CD4-positive, alpha-beta T cell treated with Interleukin-4 for 4 hours (primary cell): Measurements from ENCODE around the gene ARHGEF7.

ENCODE experiments used
- DNase-seq: peaks from one replicate; pipeline ENCODE4 v3.0.0-alpha.2; 2020

The ARHGEF7 gene

DNA sequence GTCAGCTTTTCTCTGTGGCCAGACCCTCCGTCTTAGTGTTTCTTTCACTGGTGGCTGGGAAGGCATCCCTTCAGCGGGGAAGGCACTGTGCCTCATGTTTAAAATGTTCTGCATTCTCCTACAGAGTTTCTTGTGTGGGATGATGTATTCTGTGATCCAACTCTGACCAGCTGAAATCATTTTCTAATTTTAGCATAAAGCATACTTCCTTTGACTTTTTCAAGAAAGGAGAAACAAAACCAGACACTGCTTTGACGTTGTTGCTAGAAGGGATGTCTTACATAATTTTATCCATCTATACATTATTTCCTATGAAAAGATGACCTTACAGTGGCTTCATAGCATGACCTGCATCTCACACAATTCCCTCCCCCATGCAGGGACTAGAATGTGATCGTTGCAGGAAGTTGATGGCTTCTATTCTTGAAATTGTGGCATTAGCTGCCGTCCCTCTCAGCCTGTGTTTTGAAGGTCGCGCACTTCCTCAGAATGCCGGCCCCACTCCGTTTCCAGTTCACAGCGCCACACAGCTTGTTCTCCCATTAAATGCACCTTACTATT lies 166.7 kb downstream of the ARHGEF7 start:
- DNase-seq: no peak

DNA sequence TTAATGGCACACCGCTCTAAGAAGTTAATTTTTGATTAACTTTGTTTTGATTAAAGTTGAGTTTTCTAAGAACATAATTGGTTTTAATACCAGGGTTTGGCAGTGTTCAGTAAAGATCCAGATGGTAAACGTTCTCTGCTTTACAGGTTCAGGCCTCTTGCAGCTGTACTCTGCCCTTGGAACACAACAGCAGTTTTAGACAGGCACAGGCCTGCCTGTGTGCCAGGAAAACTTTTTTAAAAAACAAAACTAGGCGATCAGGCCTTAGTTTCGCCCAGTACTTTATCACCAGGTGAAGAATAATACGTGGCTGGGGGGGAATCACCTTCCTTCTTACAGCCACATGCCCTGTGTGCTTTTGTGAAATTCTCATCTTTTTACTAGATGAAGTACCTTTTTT lies 167.3 kb downstream of the ARHGEF7 start:
- DNase-seq: no peak

DNA sequence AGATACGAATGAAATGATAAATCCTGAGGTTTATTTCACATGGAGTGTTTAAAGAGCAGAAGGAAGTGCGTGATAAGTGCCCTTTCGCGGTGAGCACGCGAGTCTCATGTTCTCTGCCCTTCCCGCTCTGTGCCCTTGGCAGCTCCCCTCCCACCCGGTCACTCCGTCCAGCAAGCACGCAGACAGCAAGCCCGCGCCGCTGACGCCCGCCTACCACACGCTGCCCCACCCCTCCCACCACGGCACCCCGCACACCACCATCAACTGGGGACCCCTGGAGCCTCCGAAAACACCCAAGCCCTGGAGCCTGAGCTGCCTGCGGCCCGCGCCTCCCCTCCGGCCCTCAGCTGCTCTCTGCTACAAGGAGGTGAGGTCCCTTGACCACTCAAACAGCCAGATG lies 167.9 kb downstream of the ARHGEF7 start:
- no peak for DNase-seq

DNA sequence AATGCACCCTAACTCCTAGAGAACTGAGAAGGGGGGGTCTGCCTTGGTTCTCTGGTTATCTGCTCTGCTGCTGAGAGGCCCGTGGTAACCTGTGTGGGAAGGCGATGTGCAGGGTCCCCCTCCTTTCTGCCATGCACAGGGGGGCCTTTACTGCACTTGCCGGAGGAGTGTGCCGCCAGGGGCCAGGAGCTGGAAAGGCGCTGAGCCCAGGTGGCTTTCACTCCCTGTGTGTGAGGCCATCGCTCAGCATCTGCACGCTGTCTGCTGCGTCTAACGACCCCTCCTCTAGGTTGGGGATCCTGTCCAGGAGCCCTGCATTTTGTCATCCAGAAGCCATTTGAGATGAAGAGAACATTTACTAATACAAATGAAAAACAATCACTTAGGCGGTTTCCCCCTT lies 168.3 kb downstream of the ARHGEF7 start:
- DNase-seq: no peak

DNA sequence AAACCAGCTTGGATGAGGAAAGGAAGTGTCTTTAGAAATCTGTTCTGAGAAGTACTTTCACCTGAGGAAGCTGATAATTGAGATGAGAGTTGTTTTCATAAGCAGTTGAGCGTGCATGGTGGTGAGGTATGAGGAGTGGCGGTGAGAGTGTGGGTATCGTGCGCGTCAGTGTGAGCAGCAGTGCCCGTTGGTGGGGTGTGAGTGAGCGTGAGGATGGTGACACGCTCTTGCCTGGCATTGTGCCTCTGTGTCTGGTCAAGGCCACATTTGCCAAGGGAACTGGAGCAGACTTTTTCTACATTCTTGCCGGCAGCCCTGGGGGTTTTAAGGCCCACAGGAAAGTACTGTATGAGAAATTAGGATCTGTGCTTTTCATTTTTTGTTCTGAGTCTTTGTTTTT lies 168.9 kb downstream of the ARHGEF7 start:
- DNase-seq: no peak

DNA sequence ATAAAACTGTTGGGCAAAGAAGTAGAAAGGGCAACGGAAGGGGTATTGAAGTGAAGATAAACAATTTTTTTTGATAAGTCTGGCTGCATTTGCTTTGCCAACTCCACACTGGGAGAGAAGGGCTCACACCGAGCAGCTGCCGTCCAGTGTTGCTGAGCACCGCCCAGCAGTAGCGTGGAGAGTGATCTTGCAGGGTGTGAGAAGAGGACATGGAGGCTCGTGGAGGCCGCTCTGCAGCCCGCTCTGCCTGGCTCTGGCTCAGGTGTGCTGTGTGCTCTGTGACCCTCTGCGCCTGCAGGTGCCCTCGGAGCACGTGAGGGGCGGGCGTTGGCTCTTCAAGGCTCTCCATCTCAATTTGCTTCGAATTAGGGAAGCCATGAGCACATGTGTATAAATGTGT lies 169.5 kb downstream of the ARHGEF7 start:
- no peak for DNase-seq

DNA sequence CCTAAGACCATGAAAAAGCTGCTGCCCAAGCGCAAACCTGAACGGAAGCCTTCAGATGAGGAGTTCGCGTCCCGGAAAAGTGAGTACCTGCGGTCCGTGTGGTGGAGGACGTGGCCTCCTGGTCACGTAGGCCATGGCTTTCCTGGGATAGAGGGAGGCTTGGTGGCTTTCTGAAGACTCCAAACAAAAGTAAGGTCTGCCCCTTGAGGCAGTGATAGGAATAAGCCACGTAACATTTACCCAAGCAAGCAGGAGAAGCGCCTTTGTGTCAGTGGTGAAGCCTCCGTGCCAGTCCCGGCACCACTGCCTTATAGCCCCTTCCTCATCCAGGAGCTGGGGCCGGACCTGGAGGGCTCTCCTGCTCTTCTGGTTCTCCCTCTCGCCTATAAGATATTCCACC lies 171.1 kb downstream of the ARHGEF7 start:
- no peak for DNase-seq

DNA sequence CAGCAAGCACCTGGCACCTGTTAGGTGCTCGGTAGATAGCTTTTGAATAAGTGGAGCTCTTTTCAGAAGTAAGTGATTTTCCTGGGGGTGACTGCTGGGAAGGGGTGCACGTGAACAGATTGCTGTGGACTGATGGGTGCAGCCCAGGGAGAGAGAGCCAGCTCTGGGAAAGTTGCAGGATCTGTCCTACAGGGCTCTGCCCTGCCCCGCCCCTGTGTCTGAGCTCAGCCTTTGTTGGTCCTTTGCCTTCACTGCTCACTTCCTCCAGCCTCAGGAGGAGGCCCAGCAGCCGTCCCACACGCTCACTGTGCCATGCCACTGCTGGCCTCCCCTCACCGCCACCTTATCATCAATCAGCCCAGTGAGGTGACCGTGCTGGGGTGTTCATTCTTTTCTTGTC lies 171.6 kb downstream of the ARHGEF7 start:
- no peak for DNase-seq

DNA sequence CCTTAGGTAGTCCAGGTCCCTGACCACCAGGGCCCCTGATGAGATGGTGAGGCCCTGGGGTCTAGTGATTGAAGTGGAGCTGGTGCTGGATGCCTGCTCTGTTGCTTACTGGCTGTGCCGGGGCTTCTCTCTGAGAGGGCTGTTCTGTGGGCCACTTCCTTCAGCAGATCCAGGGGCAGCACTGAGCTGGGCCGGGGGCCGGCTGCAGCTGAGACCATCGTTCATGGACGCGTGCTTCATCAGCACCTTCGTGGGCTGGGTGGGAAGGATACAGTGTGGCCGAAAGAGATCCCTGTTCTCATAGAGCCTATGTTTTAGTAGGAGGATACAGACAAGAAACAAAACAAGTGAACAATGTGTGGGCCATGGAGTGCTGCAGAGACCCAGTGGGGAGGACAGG lies 172.1 kb downstream of the ARHGEF7 start:
- no peak for DNase-seq

DNA sequence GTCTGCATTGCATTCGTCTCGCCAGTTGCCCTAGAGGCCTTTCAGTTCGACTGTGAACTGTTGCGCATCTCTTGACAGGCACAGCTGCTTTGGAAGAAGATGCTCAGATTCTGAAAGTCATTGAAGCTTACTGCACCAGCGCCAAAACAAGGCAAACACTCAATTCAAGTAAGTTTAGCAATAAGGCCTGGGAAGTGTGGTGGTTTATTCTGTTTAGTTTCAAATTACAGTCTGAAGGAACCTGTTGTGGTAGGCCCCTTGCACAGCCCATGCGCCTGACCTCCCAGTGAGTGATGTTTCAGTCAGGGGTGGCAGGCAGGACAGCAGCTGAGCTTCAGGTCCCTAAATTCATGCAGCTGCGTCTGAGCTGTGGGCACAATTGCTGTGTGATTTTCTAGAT lies 173.2 kb downstream of the ARHGEF7 start:
- no peak for DNase-seq

DNA sequence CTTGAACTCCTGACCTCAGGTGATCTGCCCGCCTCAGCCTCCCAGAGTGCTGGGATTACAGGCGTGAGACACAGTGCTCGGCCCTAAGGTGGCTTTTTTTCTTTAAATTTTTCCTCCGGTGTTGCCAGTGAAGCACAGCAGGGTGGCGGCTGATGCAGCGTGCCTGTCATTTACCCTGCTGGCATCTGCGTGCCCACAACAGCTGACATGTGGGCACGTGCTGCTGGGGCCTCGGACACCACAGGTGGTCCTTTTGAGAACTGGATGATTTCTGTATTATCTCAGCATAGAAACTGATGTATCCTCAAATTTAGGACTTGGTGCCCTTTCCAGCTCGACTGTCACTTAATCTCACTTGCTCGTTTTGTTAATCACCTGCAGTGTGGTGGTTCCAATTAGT lies 174.1 kb downstream of the ARHGEF7 start:
- no peak for DNase-seq

DNA sequence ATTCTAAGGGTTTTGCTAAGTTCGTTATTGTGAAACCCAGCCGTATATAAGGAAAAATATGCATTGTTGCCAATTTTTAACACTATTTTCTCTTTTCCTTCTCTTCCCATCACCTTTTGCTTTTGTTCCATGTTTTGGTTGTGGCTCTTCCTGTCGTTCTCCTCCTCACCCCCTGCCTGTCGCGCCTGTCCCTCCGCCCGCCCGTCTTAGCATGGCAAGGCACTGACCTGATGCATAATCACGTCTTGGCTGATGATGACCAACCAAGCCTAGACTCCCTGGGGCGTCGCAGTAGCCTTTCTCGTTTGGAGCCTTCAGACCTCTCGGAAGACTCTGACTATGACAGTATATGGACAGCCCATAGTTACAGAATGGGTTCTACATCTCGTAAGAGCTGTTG lies 176.8 kb downstream of the ARHGEF7 start:
- DNase-seq: no peak

DNA sequence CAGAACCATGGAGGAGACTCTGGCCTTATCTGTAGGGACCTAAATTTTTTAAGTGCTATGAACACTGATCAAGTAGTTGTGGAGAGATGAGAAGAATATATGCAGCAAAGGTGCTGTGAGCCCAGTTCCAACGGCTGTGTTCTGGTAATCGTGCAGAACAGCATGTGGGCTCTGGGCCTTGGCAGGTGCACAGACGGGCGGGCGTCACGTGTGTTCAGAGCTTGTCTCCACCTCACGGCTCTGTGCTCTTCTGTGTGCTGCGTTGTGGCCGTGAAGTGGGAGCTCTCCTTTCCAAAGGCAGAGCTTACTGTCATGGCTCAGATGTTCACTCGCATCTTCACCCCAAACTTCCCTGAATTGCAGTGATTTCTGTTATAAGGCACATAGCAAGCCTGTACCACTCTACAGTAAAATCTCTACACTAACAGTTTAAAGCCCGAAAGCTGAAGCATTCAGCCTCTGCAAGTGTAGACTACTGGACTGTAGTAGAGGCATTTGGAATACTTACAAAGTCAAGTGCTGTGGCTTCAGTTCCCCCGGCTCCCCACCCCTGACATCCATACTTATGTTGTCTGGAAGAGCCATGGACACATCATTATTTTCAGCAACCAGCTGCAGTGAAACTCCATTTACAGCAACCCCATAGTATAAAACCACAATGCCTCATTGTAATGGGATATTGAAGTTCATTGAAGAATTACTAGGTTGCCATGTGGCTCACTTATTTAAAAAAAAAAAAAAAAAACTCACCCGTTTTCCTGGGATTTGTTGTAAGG lies 177.8 kb downstream of the ARHGEF7 start:
- DNase-seq: no peak

DNA sequence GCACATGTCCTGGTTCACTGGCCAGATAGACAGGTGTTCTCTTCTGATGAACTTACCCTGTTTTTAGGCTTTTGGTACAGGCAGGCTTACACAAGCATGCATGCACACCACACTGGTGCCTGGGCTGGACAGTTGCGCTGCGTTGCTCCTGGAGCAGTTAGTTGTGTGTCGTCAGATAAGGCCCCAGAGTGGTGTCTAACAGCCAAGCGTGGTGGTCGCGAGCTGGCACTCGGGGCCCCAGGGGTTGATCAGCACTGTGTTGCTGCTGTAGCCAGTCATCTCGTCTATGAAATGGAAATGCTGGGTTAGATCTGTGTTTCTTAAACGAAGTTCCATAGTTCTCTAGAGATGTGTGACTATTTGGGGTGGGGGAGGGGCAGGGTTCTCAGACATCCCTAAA lies 180.8 kb downstream of the ARHGEF7 start:
- no peak for DNase-seq

DNA sequence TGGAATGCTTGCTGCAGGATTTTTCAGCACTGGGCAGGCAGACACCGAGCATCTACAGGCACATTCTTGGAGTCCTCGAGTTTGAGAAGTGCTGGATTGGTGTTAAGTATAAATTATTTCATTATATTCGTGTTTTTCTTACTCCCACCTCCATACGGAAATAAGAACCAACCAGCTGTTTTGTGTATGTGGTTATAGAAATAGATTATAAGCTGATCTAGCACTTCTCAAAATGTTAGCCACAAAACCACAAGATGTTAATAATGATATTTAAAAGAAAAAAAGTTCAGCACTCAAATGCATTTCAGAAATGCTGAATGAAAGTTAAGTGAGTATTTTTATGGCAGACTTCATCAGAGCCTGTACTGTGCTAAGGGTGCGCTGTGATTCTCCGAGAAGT lies 181.3 kb downstream of the ARHGEF7 start:
- DNase-seq: peak; percentile 18

DNA sequence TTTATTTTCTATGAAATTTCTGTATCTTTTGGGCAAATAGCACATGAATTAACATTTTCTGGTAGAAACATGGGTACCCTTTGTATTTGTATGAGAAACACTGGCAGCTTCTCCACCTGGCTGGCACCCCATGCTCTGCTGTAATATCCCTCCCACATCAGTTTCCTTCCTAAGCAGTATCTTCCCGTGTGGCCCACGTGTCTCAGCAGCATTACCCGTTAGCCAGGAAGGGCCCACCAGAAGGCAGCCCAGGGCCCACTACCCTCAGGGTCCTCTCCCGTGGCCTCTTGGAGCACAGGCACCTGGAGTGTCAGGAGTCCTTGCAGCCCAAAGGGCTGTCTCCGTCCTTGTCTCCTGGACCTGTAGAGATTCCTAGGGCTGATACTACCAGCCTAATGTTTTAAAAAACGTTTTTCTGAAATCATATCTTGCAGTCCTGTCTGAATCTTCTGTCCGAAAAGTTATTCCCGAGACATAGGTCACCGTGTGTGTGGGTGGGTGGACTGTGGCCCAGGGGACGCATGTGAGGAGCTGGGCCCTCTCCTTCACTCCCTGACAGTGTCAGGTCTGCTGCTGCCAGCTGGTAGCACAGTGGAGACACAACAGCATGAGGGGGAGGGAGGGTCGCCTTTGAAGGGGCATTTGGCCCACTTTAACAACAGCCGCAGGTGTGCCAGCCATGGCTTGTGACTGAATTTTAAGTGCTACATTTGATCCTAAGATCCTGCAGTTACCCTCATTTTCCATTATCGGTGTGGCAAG lies 183.3 kb downstream of the ARHGEF7 start:
- DNase-seq: no peak

DNA sequence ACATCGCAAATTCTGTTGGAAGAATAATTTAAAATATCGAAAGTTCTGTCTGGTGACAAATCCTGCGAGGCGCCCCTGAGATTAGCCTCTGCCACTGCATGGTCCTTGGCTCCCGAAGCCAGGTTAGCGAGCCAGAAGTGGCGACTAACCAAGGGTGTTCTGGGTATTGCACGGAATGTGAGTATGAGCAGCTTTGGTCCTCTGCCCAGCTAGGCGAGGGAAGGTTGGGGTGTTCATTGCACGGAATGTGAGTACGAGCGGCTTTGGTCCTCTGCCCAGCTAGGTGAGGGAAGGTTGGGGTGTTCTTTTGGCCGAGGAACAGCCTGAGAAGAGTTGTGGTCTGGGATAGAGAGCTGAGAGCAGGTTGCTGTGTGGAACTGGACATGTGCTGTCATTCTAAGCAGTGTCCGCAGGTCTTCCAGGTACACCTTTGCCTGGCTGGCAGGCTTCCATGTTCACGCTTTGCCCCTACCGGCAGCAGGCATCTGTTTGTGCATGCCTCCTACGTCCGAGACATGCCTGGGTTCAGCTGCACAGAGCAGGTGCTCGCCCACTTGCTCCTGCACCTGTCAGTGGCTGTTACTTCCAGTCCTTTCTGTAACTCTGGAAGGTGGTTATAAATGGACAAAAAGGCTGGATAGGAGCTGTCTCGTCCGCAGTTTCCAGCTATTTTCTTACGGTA lies 187.1 kb downstream of the ARHGEF7 start:
- DNase-seq: no peak

DNA sequence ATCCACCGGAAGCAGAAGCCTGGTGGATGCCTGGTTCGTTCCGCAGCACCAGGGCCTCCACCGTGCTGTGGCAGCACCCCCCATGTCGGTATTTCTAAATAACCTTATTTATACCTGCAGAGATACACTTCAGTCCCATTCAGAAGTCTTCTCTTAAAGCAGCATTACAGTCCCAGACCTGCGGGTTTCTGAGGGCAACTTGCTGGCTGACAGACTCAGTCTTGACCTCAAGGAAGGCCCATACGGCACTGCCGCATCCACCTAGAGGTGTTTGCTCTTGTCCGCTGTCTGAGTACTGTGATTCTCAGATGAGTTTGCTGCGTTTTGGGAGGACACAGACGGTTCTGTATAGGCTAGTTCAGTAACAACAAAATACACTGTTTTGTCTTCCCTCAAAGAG lies 188.4 kb downstream of the ARHGEF7 start:
- no peak for DNase-seq

DNA sequence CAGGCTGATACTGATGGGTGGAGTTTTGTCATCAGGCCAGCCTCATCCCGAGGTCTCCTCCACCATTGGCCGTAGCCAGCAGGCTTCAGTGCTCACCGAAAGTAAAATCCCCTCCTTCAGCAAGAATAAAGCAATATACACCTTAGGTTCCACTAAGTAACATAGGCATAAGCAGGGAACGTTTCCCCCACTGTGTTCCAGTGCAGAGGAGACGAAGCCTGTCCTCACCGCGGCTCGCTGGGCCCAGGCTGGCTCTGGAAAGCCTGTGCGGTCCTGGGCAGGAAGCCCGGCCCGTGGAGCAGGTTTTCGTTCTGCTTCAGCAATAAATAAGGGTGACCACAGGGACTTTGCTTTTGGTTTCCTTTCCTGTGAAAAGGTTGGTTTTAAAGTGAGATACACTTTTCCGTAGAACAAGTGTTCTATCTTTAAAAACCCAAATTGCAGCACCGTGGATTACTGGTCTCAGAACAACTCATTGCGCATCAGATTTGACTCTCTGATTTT lies 189.0 kb downstream of the ARHGEF7 start:
- DNase-seq: no peak

DNA sequence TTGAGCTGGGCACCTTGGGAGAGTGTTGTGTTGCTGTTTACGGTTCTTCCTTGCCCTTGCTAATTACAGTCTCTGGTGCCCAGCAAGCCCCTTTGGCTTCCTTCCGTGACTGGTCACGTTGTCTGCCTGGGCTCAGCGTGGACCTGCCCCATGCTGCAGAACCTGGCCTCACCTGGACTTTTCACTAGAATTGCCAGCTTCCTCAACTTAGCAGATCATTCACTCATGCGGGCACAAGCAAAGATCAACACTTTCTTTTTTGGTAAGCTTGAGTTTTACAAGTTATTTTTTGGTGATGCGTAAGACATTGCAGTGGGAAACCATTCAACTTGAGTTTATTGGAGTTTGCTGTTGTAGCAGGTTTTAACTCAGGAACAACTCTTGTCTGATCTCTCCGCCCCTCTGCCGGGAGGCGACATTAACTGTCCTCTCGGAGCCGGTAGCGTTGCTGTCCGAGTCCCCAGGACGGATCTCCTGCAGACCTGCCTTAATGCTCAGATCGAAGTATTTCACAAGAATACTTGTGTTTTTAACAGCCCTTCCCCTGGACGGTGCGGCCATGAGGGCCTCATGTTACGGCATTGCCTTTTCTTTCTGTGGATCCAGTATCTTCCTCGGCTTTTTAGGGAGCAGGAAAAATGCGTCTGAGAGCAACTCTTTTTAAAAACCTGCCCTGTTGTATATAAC lies 189.6 kb downstream of the ARHGEF7 start:
- no peak for DNase-seq

DNA sequence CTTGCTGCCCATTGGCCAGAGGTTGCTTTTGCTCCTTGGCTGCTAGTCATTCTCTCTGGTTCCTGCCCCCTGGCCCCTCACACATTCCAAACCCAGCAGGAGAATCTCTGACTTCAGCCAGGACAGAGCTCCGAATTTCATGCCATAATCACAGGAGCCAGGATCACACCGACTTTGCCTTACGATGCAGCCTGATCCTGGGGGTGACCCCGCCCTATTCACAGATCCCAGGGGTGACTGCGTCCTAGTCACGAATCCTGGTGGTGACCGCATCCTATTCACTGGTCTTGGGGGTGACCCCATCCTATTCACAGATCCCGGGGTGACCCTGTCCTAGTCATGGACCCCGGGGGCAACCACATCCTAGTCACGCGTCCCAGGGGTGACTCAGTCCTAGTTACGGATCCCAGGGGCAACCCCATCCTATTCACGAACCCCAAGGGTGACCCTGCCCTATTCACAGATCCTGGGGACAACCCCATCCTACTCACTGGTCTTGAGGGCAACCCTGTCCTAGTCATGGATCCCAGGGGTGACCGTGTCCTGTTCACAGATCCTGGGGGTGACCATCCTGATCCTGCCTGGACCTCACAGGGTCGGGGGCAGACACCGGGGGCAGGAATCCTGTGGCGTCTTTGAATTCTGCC lies 198.0 kb downstream of the ARHGEF7 start:
- DNase-seq: no peak

DNA sequence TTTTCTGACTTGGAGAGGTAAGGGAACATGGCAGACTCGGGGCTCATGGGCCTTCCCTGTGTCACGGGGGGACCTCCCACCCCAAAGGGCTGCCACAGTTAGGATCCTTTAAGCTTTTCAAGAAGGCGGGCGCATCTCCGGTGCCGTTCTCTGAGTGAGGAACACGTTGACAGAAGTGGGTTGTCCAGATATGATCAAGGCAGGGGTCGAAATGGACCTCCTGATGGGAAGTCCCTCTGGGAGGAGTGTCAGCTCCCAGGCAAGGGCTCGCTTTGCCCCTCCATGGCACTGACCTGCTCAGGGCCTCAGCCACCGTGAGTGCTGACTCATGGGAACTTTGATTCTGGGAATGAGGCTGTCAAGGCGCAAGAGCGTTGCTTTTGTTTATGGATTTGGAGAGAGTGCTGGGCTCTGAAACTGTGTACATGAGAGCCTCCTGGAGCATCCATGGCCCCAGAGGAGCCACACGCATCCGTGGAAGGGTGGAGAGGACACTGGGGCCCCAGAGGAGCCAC lies 198.9 kb downstream of the ARHGEF7 start:
- DNase-seq: no peak
